GM12872 (cell line): ENCODE measurements around the gene TIRAP.

Experiments used
- TF ChIP-seq, protein P1 (sequence below): IDR thresholded peaks from 3 replicates; pipeline ENCODE4 v1.5.1; 2011; ENCODE audit warnings: low read depth, mild to moderate bottlenecking, low read length, moderate library complexity; ENCODE audit not compliant: insufficient read depth

The TIRAP gene, protein sequence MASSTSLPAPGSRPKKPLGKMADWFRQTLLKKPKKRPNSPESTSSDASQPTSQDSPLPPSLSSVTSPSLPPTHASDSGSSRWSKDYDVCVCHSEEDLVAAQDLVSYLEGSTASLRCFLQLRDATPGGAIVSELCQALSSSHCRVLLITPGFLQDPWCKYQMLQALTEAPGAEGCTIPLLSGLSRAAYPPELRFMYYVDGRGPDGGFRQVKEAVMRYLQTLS

DNA sequence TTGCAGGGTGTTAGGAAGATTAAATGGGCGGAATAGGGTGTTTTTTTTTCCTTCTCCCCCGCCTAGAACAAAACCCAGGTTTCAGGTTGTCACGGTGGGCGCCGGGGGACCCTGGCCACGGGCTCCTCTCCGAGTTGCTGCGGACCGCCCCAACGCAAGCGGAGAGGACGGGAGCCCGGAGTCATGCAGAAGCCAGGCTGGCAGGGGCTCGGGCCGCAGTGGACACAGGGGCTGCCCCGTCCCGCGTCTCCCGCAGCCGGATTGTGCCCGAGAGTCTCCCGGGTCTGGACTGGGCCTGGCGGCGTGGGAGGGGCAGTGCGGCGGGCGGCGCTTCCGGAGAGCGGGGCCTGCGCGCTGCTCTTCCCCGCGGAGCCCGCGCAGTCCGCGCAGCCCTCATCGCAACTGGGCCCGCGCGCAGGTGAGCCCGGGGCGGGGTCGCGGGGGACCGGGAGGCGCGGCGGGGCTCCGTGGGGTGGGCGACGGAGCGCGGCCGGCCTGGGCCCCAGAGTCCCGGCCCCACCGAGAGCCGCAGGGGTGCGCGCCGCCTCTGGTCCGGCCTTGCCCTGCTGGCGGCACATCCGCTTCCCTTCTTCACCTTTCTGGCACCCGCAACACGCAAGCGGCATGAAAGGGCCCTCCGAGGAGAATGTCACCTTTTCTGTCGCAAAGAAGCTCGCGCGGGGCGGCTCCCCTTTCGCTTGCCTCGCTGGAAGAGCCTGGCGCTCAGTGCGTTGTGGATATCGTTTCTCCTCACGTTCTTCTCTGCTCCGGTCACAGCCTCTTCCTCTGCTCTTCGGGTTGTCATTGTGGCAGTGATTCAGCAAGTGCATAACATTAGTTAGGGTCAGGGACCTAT is at the start of gene TIRAP:
Gene TIRAP (plus strand): TSS at position 358 of the 856 bp plus-strand sequence. CDS start 7,802 bp downstream, outside the sequence.
- TF ChIP-seq, protein P1, sequence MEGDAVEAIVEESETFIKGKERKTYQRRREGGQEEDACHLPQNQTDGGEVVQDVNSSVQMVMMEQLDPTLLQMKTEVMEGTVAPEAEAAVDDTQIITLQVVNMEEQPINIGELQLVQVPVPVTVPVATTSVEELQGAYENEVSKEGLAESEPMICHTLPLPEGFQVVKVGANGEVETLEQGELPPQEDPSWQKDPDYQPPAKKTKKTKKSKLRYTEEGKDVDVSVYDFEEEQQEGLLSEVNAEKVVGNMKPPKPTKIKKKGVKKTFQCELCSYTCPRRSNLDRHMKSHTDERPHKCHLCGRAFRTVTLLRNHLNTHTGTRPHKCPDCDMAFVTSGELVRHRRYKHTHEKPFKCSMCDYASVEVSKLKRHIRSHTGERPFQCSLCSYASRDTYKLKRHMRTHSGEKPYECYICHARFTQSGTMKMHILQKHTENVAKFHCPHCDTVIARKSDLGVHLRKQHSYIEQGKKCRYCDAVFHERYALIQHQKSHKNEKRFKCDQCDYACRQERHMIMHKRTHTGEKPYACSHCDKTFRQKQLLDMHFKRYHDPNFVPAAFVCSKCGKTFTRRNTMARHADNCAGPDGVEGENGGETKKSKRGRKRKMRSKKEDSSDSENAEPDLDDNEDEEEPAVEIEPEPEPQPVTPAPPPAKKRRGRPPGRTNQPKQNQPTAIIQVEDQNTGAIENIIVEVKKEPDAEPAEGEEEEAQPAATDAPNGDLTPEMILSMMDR = no peak

DNA sequence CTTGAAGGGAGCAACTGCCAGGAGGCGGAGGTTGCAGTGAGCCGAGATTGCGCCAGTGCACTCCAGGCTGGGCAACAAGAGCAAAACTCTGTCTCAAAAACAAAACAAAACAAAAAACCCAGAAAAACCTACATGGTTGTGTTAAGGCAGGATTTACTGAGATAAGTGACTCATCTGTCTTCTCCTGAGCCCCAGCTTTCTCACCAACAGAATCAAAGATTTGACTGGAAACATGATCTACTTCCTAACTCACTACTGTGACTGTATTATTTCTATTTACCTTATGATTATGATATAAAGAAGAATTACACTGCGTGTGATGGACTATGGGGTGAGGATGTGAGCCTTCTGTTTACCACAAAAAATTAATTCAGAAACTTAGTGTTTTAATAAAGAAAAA is 49.5 kb upstream of the TIRAP start:
- TF ChIP-seq, protein P1 = no peak

DNA sequence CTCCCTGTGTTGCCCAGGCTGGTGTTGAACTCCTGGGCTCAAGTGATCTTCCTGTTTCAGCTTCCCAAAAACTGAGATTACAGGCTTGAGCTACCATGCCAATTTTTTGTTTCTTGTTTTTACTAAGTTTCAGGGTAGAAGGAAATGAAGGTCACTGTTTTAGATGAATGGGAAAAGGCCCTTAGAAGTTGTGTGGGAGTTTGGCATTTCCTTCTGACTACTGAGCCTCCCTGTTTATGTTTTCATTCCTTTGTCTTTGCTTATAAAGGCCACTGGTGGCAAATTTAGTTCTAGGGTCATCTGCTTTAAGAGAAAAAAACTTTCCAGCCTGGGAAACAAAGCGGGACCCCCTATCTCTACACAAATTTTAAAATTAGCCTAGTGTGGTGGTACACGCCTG is 36.3 kb upstream of the TIRAP start:
- TF ChIP-seq, protein P1 = no peak

DNA sequence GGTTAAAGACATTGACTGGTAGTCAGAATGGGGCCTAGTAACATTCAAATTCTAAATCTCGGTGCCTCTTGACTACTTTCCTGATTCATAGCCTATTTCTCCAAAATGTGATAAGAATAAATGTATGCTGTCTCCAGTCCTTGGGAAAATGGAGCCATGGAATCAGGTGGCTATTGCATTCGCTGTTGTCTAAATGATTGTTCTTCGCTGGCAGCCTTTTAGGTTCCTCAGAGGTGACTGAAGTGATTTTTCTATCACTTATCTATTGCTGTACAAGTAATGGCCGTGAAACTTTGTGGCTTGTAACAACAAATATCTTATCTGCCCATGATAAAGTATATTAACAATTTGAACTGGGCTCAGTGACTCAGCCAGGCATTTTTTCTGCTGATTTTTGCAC is 29.6 kb upstream of the TIRAP start:
- TF ChIP-seq, protein P1 = no peak

DNA sequence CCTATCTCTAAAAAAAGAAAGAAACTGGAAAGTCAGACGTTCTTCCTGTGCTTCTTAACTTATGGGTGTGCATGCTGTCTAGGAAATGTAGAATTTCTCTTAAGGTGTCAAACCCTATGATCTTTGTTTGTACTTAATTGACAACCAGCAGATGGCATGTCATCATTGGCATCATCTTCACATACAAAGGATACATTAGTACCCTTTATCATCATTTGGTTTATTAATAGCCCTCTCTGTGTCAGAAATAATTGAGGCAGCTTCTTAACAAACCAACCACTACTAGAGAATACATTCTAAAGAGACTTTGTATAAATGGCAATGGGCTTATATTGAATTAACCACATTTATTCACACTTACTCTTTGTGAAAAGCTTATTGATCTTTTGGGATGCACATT is 28.1 kb upstream of the TIRAP start:
- TF ChIP-seq, protein P1 = no peak

DNA sequence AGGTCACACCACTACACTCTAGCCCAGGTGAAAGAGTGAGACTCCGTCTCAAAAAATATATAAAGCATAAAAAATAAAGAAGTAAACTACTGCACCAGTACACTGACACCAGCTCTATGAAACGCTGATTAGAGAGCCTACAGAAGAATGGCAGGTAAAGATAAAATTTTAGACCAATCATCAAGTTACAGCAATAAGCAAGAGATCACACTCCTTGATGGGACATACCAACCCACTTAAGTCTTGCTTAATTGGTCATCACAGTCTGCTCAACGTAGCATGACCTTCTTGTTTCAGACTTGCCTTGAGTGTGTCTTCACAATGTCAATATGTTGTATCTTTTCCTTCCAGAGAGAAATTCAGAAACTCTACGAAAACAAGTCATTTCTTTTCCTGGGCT is 26.7 kb upstream of the TIRAP start:
- TF ChIP-seq, protein P1 = no peak

DNA sequence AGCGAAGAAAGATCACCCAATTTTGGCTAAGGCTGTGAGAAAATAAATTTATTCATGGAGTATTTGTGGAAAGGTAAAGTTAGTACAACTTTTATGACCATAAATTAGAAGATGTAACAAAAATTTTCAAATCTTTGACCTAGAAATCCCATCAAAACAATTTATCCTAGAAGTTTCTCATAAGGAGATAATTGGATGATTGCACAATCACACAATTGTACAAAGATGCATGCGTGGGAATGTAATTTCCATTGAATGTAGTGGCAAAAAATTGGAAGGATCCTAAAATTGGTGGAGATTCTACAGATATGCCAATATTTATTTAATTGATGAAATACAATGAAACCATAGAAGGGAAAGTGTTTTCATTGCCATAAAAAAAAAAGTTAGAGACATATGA is 25.7 kb upstream of the TIRAP start:
- TF ChIP-seq, protein P1 = no peak
